KMS-11 (cell line): ENCODE measurements around the gene LRBA.

Experiments
- H2AFZ ChIP-seq: fragments of 200-600 bp; sonication (generic); 2 replicates; pipeline ENCODE4 v1.6.1; 2016; ENCODE audit warnings: antibody characterized with exemption, mixed run types, low read depth
- H3K27ac ChIP-seq: fragments of 200-600 bp; sonication (generic); 2 replicates; pipeline ENCODE4 v1.6.1; 2016; ENCODE audit warnings: mild to moderate bottlenecking, mixed run types
- H3K27me3 ChIP-seq: fragments of 200-600 bp; sonication (generic); 2 replicates; pipeline ENCODE4 v1.6.1; 2017; ENCODE audit warnings: mild to moderate bottlenecking, low read depth, mixed run types, moderate library complexity; ENCODE audit not compliant: insufficient read depth
- H3K36me3 ChIP-seq: fragments of 200-600 bp; sonication (generic); 2 replicates; pipeline ENCODE4 v1.6.1; 2017; ENCODE audit warnings: mild to moderate bottlenecking, mixed run types; ENCODE audit not compliant: insufficient read depth
- H3K4me1 ChIP-seq: fragments of 200-600 bp; sonication (generic); 2 replicates; pipeline ENCODE4 v1.6.1; 2016; ENCODE audit warnings: mild to moderate bottlenecking, low read depth, mixed run types; ENCODE audit not compliant: poor library complexity, severe bottlenecking
- H3K4me2 ChIP-seq: fragments of 200-600 bp; sonication (generic); 2 replicates; pipeline ENCODE4 v1.7.0; 2016; ENCODE audit warnings: mild to moderate bottlenecking, mixed run types
- H3K4me3 ChIP-seq: fragments of 200-600 bp; sonication (generic); IDR thresholded peaks from 2 replicates; pipeline ENCODE4 v1.6.1; 2017; ENCODE audit warnings: low read depth, low read length, mixed read lengths; ENCODE audit not compliant: insufficient read depth
- H3K79me2 ChIP-seq: fragments of 200-600 bp; sonication (generic); 2 replicates; pipeline ENCODE4 v1.6.1; 2016; ENCODE audit warnings: low read depth, mixed run types; ENCODE audit not compliant: insufficient read depth
- H3K9ac ChIP-seq: fragments of 200-600 bp; sonication (generic); 2 replicates; pipeline ENCODE4 v1.6.1; 2016; ENCODE audit warnings: mild to moderate bottlenecking, mixed run types
- H4K20me1 ChIP-seq: fragments of 200-600 bp; sonication (generic); 2 replicates; pipeline ENCODE4 v1.6.1; 2016; ENCODE audit warnings: mild to moderate bottlenecking, mixed run types; ENCODE audit not compliant: insufficient read depth
- TF ChIP-seq, protein P1 (sequence below): fragments of 200-600 bp; sonication (generic); conservative IDR thresholded peaks from 2 replicates; pipeline ENCODE4 v1.6.1; 2017; ENCODE audit warnings: low read depth, mild to moderate bottlenecking, antibody characterized with exemption, low read length, moderate library complexity, mixed read lengths

LRBA gene

DNA sequence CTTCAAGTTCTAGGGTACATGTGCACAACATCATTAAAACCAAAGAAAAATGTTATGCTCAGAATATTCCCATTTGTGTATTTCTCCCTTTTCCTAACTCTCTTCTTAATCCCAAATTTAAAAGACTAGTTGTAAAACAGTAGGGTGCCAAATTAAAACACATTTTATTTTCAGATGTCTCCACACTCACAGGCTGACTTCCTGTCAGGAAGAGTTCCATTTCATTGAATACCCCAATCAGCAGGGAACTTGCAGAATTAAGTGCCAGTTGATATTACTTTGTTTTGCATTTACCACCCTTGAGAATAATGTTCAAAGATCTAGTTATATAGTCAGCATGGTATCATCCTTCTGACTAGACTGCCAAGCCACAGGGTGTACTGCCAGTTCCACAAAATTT, 225.2 kb downstream of the LRBA start:
- no peaks in the 10 kb centered on the region for H3K36me3 ChIP-seq
- H3K4me3 ChIP-seq: no peak overlapping the region
- no peak overlapping the region for H3K27ac ChIP-seq
- H3K79me2 ChIP-seq: no peaks in the 10 kb centered on the region
- no peak overlapping the region for H3K4me2 ChIP-seq
- no peaks in the 10 kb centered on the region for H4K20me1 ChIP-seq
- H3K27me3 ChIP-seq: no peaks in the 10 kb centered on the region
- H3K4me1 ChIP-seq: no peaks in the 10 kb centered on the region
- H3K9ac ChIP-seq: no peak overlapping the region
- TF ChIP-seq, protein P1, sequence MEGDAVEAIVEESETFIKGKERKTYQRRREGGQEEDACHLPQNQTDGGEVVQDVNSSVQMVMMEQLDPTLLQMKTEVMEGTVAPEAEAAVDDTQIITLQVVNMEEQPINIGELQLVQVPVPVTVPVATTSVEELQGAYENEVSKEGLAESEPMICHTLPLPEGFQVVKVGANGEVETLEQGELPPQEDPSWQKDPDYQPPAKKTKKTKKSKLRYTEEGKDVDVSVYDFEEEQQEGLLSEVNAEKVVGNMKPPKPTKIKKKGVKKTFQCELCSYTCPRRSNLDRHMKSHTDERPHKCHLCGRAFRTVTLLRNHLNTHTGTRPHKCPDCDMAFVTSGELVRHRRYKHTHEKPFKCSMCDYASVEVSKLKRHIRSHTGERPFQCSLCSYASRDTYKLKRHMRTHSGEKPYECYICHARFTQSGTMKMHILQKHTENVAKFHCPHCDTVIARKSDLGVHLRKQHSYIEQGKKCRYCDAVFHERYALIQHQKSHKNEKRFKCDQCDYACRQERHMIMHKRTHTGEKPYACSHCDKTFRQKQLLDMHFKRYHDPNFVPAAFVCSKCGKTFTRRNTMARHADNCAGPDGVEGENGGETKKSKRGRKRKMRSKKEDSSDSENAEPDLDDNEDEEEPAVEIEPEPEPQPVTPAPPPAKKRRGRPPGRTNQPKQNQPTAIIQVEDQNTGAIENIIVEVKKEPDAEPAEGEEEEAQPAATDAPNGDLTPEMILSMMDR: no peak
- no peak overlapping the region for H2AFZ ChIP-seq

DNA sequence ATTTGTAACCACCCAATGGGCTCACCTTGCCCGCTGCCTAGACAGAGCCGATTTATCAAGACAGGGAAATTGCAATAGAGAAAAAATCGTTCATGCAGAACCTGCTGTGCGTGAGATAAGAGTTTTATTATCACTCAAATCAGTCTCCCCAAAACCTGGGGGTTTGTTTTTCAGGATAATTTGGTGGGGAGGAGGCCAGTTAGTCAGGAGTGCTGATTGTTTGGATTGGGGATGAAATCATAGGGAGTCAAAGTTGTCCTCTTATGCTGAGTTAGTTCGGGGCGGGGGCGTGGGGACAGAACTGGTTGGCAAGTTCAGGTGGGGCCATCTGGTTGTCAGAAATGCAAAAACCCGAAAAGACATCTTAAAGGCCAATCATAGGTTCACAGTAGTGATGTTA, 230.1 kb downstream of the LRBA start:
- Histone ChIP-seq H3K79me2 (no peaks in the 10 kb centered on the region), H3K9ac (no peak overlapping the region), H3K4me3 (no peak overlapping the region), H3K27me3 (no peaks in the 10 kb centered on the region), H3K36me3 (no peaks in the 10 kb centered on the region), H3K27ac (no peak overlapping the region), H4K20me1 (no peaks in the 10 kb centered on the region), H3K4me1 (no peaks in the 10 kb centered on the region), H2AFZ (no peak overlapping the region), H3K4me2 (no peak overlapping the region)
- TF ChIP-seq, protein P1: no peak

DNA sequence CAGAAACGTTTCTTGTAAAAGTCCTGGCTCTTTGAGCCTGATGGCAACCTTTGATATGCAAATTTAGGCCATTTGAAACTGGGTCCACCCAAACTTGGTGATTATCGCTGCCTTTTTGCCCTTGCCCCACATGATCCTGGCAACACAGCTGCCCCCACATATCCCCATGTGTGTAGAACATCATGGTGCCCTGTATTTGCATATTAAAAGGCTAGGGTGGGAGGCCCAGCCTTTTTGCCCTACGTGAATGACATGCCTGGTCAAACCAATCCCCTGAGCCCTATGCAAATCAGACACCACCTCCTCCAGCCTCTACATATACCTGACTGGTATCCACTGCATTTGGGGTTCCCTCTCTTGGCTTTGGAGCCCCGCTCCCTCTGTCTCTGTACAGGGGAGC, 230.8 kb downstream of the LRBA start:
- Histone ChIP-seq H3K27me3 (no peaks in the 10 kb centered on the region), H3K9ac (no peak overlapping the region), H3K79me2 (no peaks in the 10 kb centered on the region), H3K4me1 (no peaks in the 10 kb centered on the region), H3K36me3 (no peaks in the 10 kb centered on the region), H2AFZ (no peak overlapping the region), H3K4me3 (no peak overlapping the region), H3K27ac (no peak overlapping the region), H3K4me2 (no peak overlapping the region), H4K20me1 (no peaks in the 10 kb centered on the region)
- TF ChIP-seq, protein P1: no peak

DNA sequence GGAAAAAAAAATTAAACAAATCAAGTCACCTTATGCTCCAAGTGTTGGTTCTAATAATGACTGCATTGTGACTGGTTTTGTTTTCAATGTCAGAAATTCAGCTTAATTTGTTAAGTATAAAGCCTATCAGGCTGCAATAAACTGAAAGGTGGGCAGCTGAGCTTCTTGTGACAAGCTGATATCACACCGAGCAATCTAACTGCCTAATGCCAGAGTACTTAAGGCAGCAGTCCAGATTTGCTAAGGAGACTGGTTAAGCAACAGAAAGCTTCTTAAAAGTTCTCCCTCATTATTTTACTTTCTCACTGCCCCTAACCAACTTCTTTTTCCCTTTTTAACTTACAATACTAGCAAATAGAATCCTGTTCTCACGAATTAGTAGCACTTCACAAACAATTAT, 232.2 kb downstream of the LRBA start:
- TF ChIP-seq, protein P1: no peak
- Histone ChIP-seq H3K27ac (no peak overlapping the region), H3K36me3 (no peaks in the 10 kb centered on the region)

More for the DNA sequence above, 232.2 kb downstream of the LRBA start:
- no peaks in the 10 kb centered on the region for H4K20me1 ChIP-seq
- H3K79me2 ChIP-seq: no peaks in the 10 kb centered on the region
- H3K27me3 ChIP-seq: no peaks in the 10 kb centered on the region
- H3K4me1 ChIP-seq: no peaks in the 10 kb centered on the region
- no peak overlapping the region for H3K9ac ChIP-seq
- H2AFZ ChIP-seq: no peak overlapping the region
- H3K4me2 ChIP-seq: no peak overlapping the region
- no peak overlapping the region for H3K4me3 ChIP-seq
